OCI-LY3 (cell line): ENCODE results near the gene CD300LF.

ENCODE experiments used
- H2AFZ ChIP-seq: fragments of 200-600, 300-600 bp; shearing (Covaris generic); 2 replicates; pipeline ENCODE4 v1.6.0; 2014; ENCODE audit warnings: antibody characterized with exemption, low read depth, low read length
- H3K27ac ChIP-seq: fragments of 200-600, 300-600 bp; sonication (generic); 2 replicates; pipeline ENCODE4 v1.5.1; 2014; ENCODE audit warnings: mild to moderate bottlenecking, low read length, moderate library complexity, mixed read lengths
- H3K27me3 ChIP-seq: fragments of 200-600, 300-600 bp; sonication (generic); 2 replicates; pipeline ENCODE4 v1.6.1; 2014; ENCODE audit warnings: low read depth, low read length, mixed read lengths
- H3K36me3 ChIP-seq: fragments of 200-600, 300-600 bp; sonication (generic); replicated peaks from 2 replicates; pipeline ENCODE3; 2014; ENCODE audit warnings: low read depth, low read length, mixed read lengths
- H3K4me1 ChIP-seq: fragments of 300-600, 200-600 bp; sonication (generic); 2 replicates; pipeline ENCODE4 v1.6.1; 2014; ENCODE audit warnings: low read length, mixed read lengths
- H3K4me2 ChIP-seq: fragments of 200-600, 300-600 bp; sonication (generic); 2 replicates; pipeline ENCODE4 v1.6.1; 2014; ENCODE audit warnings: low read length, mixed read lengths
- H3K4me3 ChIP-seq: fragments of 300-600, 200-600 bp; sonication (generic); 2 replicates; pipeline ENCODE4 v1.5.1; 2014; ENCODE audit warnings: antibody characterized with exemption, mild to moderate bottlenecking, low read length, moderate library complexity
- H3K79me2 ChIP-seq: fragments of 300-600, 200-600 bp; shearing (Covaris generic); 2 replicates; pipeline ENCODE4 v1.6.1; 2014; ENCODE audit warnings: mild to moderate bottlenecking, low read length, mixed read lengths
- H3K9ac ChIP-seq: fragments of 300-600, 200-600 bp; shearing (Covaris generic); 2 replicates; pipeline ENCODE4 v1.6.0; 2014; ENCODE audit warnings: mild to moderate bottlenecking, low read length, moderate library complexity
- H3K9me3 ChIP-seq: fragments of 200-600, 300-600 bp; shearing (Covaris generic); 2 replicates; pipeline ENCODE4 v1.6.1; 2014; ENCODE audit warnings: low read length, mixed read lengths; ENCODE audit not compliant: insufficient read depth
- H4K20me1 ChIP-seq: fragments of 200-600, 300-600 bp; sonication (generic); 2 replicates; pipeline ENCODE4 v1.6.1; 2016; ENCODE audit warnings: low read length, mixed read lengths; ENCODE audit not compliant: insufficient read depth
- EZH2phosphoT487 ChIP-seq: fragments of 200-600 bp; shearing (Covaris generic); IDR thresholded peaks from 2 replicates; pipeline ENCODE4 v1.6.1; 2018; ENCODE audit warnings: antibody characterized with exemption, mixed run types, low read depth
- TF ChIP-seq, protein P1 (sequence below): fragments of 200-600, 300-600 bp; sonication (generic); IDR thresholded peaks from 2 replicates; pipeline ENCODE4 v1.5.1; 2014; ENCODE audit warnings: antibody characterized with exemption, low read length, low read depth

The CD300LF gene

DNA sequence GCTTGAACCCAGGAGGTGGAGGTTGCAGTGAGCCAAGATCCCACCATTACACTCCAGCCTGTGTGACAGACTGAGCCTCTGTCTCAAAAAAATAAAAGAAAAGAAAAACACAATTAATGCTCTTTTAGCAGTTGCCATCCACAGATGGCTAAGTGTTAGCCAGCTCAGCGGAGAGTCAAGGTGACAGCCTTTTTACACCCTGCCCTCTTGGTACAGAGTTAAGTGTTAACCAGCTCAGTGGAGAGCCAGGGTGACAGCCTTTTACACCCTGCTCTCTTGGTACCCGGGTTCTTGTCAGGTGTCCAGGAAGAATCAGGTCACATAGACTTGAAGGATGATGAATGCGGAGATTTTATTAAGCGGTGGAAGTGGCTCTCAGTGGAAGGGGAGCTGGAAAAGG lies 7.8 kb upstream of the CD300LF start:
- Histone ChIP-seq H3K4me1 (no peaks in the 10 kb centered on the region), H4K20me1 (no peaks in the 10 kb centered on the region), H3K36me3 (no peaks in the 10 kb centered on the region), H3K27ac (no peak overlapping the region), H2AFZ (no peak overlapping the region), H3K27me3 (peaks cover 22% of the 10 kb centered on the region), H3K9ac (no peak overlapping the region), H3K9me3 (no peaks in the 10 kb centered on the region), H3K4me2 (no peak overlapping the region), H3K4me3 (no peak overlapping the region), H3K79me2 (no peaks in the 10 kb centered on the region)
- TF ChIP-seq EZH2phosphoT487, result no peak
- TF ChIP-seq, protein P1, sequence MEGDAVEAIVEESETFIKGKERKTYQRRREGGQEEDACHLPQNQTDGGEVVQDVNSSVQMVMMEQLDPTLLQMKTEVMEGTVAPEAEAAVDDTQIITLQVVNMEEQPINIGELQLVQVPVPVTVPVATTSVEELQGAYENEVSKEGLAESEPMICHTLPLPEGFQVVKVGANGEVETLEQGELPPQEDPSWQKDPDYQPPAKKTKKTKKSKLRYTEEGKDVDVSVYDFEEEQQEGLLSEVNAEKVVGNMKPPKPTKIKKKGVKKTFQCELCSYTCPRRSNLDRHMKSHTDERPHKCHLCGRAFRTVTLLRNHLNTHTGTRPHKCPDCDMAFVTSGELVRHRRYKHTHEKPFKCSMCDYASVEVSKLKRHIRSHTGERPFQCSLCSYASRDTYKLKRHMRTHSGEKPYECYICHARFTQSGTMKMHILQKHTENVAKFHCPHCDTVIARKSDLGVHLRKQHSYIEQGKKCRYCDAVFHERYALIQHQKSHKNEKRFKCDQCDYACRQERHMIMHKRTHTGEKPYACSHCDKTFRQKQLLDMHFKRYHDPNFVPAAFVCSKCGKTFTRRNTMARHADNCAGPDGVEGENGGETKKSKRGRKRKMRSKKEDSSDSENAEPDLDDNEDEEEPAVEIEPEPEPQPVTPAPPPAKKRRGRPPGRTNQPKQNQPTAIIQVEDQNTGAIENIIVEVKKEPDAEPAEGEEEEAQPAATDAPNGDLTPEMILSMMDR, result no peak

DNA sequence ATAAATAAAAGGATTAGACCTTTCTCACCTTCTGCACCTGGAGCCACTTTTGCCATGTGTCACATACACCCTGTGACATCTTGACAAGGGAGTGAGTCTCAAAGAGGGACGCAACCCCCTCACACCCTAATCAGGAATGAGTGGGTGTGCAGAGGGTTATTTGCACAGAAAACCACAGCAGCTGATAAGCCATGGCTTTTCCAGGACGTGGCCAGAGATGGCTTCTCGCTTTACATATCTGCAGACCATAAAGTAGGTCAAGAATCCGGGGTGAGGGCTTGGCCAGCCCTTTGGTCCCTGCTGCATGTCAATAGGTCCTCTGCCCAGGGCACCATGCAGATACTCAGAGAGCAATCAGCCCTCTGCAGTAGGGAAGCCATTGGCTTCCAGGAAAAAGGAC lies 2.4 kb upstream of the CD300LF start:
- Histone ChIP-seq H3K27me3 (peaks cover 20% of the 10 kb centered on the region), H3K4me2 (no peak overlapping the region)
- TF ChIP-seq EZH2phosphoT487, result no peak
- TF ChIP-seq, protein P1, result no peak

DNA sequence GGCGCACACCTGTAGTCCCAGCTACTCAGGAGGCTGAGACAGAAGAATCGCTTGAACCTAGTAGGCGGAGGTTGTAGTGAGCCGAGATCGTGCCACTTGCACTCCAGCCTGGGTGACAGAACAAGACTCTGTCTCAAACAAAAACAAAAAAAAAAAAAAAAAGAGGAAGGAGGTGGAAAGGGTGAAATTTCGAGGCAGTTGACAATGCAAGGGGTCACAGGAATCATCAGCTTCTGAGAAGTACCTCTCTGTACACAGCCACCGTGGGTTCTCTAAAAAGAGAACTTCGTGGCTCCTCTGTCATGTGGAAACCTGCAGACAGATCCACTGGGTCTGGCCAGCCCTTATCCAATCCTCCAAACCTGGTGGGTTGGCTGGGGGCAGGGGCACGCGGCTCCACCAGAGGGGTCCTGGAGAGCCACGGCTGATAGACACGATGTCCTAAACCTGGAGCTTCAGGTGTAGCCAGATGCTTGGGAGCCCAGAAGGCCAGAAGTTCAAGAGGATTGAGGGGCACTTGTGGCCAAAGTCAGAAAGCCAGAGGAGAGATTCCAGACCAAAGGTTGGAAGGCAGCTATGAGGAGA lies 540 bp upstream of the CD300LF start:
- no peaks in the 10 kb centered on the region for H3K36me3 ChIP-seq
- H3K4me1 ChIP-seq, result peaks cover 3% of the 10 kb centered on the region; the same call in 1 of the 2 replicates
- no peak overlapping the region for H3K9ac ChIP-seq
- H3K79me2 ChIP-seq, result no peaks in the 10 kb centered on the region
- no peak overlapping the region for H3K4me3 ChIP-seq
- peaks cover 19% of the 10 kb centered on the region for H3K27me3 ChIP-seq
- H3K4me2 ChIP-seq, result no peak overlapping the region
- H3K9me3 ChIP-seq, result no peaks in the 10 kb centered on the region
- no peak overlapping the region for H3K27ac ChIP-seq
- TF ChIP-seq, protein P1, result no peak
- no peak for TF ChIP-seq EZH2phosphoT487
- no peak overlapping the region for H2AFZ ChIP-seq
- H4K20me1 ChIP-seq, result no peaks in the 10 kb centered on the region

More for the DNA sequence above, 2.4 kb upstream of the CD300LF start:
- no peaks in the 10 kb centered on the region for H3K79me2 ChIP-seq
- no peak overlapping the region for H3K27ac ChIP-seq
- H3K9me3 ChIP-seq, result no peaks in the 10 kb centered on the region
- H3K36me3 ChIP-seq, result no peaks in the 10 kb centered on the region
- no peak overlapping the region for H2AFZ ChIP-seq
- peaks cover 3% of the 10 kb centered on the region; the same call in 1 of the 2 replicates for H3K4me1 ChIP-seq
- H3K4me3 ChIP-seq, result no peak overlapping the region
- H4K20me1 ChIP-seq, result no peaks in the 10 kb centered on the region
- no peak overlapping the region for H3K9ac ChIP-seq

DNA sequence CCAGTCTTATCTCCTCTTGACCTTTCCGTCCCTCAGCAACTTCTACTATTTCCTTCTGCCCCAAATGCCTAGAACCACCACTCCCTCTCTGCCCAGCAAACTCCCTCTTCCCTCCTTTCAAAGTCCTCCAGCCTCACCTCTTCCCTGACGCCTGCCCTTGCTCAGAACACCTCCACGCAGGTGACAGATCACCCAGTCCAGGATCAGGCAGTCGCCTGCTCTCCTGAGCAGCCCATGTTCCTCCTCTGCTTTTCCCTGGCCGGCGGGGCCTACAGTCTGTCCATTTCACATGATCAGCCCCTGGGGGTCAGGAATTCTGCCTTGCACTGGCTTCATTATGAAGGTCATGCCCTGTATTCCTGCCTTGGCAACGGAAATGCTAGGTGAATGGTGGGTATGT lies 422 bp downstream of the CD300LF start:
- Histone ChIP-seq H3K4me3 (no peak overlapping the region), H3K27me3 (peaks cover 13% of the 10 kb centered on the region), H3K4me2 (no peak overlapping the region), H3K36me3 (no peaks in the 10 kb centered on the region), H3K9ac (no peak overlapping the region), H3K27ac (no peak overlapping the region), H2AFZ (no peak overlapping the region), H3K4me1 (peaks cover 3% of the 10 kb centered on the region; the same call in 1 of the 2 replicates), H3K79me2 (no peaks in the 10 kb centered on the region), H4K20me1 (no peaks in the 10 kb centered on the region), H3K9me3 (no peaks in the 10 kb centered on the region)
- TF ChIP-seq, protein P1, result no peak
- no peak for TF ChIP-seq EZH2phosphoT487
